Esophagus muscularis mucosa (tissue), 4 donors: ENCODE data around the gene FAM222A. TPM values are rescaled to one million over a fixed set of nuclear protein-coding genes. Genes with fewer than 3 reads are reported as not detected.

Experiments
- DNase-seq: peaks from one replicate; pipeline ENCODE4 v3.0.0-alpha.2; 2017; ENCODE audit errors: extremely low spot score
- H3K27ac ChIP-seq, 4 donors: fragments of 200-600 bp; sonication (generic); replicated peaks in 1 of 4; 1 replicate in 3 of 4; 2 replicates in 1 of 4; pipeline ENCODE4 v1.5.1; 2016 to 2019; ENCODE audit warnings: mild to moderate bottlenecking in 1 of 4
- H3K27me3 ChIP-seq, 4 donors: fragments of 200-600 bp; sonication (generic); one replicate each; pipeline versions ENCODE4 v1.5.1 to v1.6.0; 2016 to 2019
- H3K36me3 ChIP-seq, 4 donors: fragments of 200-600 bp; sonication (generic); one replicate each; pipeline ENCODE4 v1.5.1; 2016 to 2019
- H3K4me1 ChIP-seq, 4 donors: fragments of 200-600 bp; sonication (generic); one replicate each; pipeline ENCODE4 v1.5.1; 2016 to 2019
- H3K4me3 ChIP-seq, 4 donors: fragments of 200-600 bp; sonication (generic); 1 replicate in 2 of 4; 2 replicates in 2 of 4; pipeline ENCODE4 v1.5.1; 2016 to 2019; ENCODE audit warnings: mild to moderate bottlenecking in 4 of 4, moderate library complexity in 1 of 4
- H3K9me3 ChIP-seq, 4 donors: fragments of 200-600 bp; sonication (generic); 1 replicate in 3 of 4; 2 replicates in 1 of 4; pipeline ENCODE4 v1.5.1; 2016 to 2019
- CTCF ChIP-seq, 3 experiments: fragments of 200-600 bp in 2 of 3; fragments of 450-650 bp in 1 of 3; sonication (generic) in 2 of 3; IDR thresholded peaks; one replicate each; pipeline ENCODE4 v1.5.1; 2017 to 2019; ENCODE audit warnings: antibody characterized with exemption in 3 of 3, mild to moderate bottlenecking in 2 of 3, moderate library complexity in 1 of 3
- EP300 ChIP-seq: sonication (generic); formaldehyde crosslinking; IDR thresholded peaks from one replicate; pipeline ENCODE4 v1.6.1; 2017; ENCODE audit warnings: antibody characterized with exemption
- POLR2A ChIP-seq: fragments of 450-650 bp; IDR thresholded peaks from one replicate; pipeline ENCODE4 v1.6.1; 2017; ENCODE audit warnings: antibody characterized with exemption, moderate library complexity, mild to moderate bottlenecking, low read depth
- POLR2AphosphoS5 ChIP-seq, 2 donors: sonication (generic); formaldehyde crosslinking; IDR thresholded peaks; one replicate each; pipeline ENCODE4 v1.6.1; 2017; ENCODE audit warnings: antibody characterized with exemption in 2 of 2
- WGBS: methylation state at CpG from one replicate; pipeline ENCODE4 v1.1.5; 2018; 5-methylcytosine and 5-hydroxymethylcytosine counted together
- intact Hi-C: fragments of 100-400 bp; cut with DNase I; formaldehyde crosslinking; loops from one replicate; pipeline ENCODE4 v1.15.1; 2023
- total RNA-seq, 4 donors: library from RNA; depleted of rRNA; stranded (reverse); fragments of >200 nt; gene quantifications; one replicate each; pipeline versions ENCODE4 v1.1.0 to v1.2.1, GENCODE V29; 2016

Gene FAM222A
- total RNA-seq, 4 donors from 2014 or later, result 0.42 to 3.8 (median 3.2) TPM

- intact Hi-C loops, result no loop called here
- 89% methylated on average over 6 of the region's 6 CpGs for WGBS
- TF ChIP-seq POLR2A (no peak), POLR2AphosphoS5 (IDR thresholded peaks at IDR 0.05) (no peak)
Measured at GRCh38 chr12:109813810-109814416, 100.3 kb downstream of the FAM222A start.

GRCh38 chr12:109814600-109815150 lies 101.0 kb downstream of the FAM222A start:
- no peaks in the 10 kb centered on the region for H3K36me3 ChIP-seq
- no peak overlapping the region for H3K27ac ChIP-seq
- H3K4me3 ChIP-seq, result no peak overlapping the region
- intact Hi-C loops, result no loop called here
- TF ChIP-seq CTCF (IDR thresholded peaks at IDR 0.05), result no peak
- no peak for TF ChIP-seq EP300
- TF ChIP-seq POLR2A, result no peak
- no peak for TF ChIP-seq POLR2AphosphoS5 (IDR thresholded peaks at IDR 0.05)
- no peaks in the 10 kb centered on the region for H3K4me1 ChIP-seq
- H3K9me3 ChIP-seq, result no peaks in the 10 kb centered on the region
- peaks cover 0 to 58% (median 0%) of the 10 kb centered on the region in 4 donors for H3K27me3 ChIP-seq
- DNase-seq, result no peak
- 80% methylated on average over 7 of the region's 20 CpGs for WGBS

More at GRCh38 chr12:109813810-109814416, 100.3 kb downstream of the FAM222A start:
- no peak for DNase-seq
- no peak overlapping the region for H3K4me3 ChIP-seq
- H3K4me1 ChIP-seq, result no peaks in the 10 kb centered on the region
- H3K27me3 ChIP-seq, result peaks cover 0 to 52% (median 0%) of the 10 kb centered on the region in 4 donors
- H3K27ac ChIP-seq, result no peak overlapping the region
- H3K36me3 ChIP-seq, result no peaks in the 10 kb centered on the region
- H3K9me3 ChIP-seq, result no peaks in the 10 kb centered on the region

GRCh38 chr12:109815225-109815624 lies 101.6 kb downstream of the FAM222A start:
- no peak for DNase-seq
- Histone ChIP-seq H3K27me3 (peaks cover 0 to 58% (median 0%) of the 10 kb centered on the region in 4 donors), H3K4me3 (no peak overlapping the region), H3K27ac (no peak overlapping the region), H3K4me1 (no peaks in the 10 kb centered on the region), H3K36me3 (no peaks in the 10 kb centered on the region), H3K9me3 (no peaks in the 10 kb centered on the region)
- WGBS, result 95% methylated on average over 3 of the region's 4 CpGs
- intact Hi-C loops, result no loop called here
- no peak for TF ChIP-seq EP300
- no peak for TF ChIP-seq POLR2A
- TF ChIP-seq CTCF (IDR thresholded peaks at IDR 0.05), result no peak
- no peak for TF ChIP-seq POLR2AphosphoS5 (IDR thresholded peaks at IDR 0.05)

GRCh38 chr12:109815757-109816617 lies 102.4 kb downstream of the FAM222A start:
- no peaks in the 10 kb centered on the region for H3K4me1 ChIP-seq
- intact Hi-C loops, result no loop called here
- no peaks in the 10 kb centered on the region for H3K36me3 ChIP-seq
- H3K9me3 ChIP-seq, result no peaks in the 10 kb centered on the region
- no peak for TF ChIP-seq CTCF (IDR thresholded peaks at IDR 0.05)
- no peak for TF ChIP-seq EP300
- TF ChIP-seq POLR2AphosphoS5 (IDR thresholded peaks at IDR 0.05), result no peak
- no peak for TF ChIP-seq POLR2A
- no peak for DNase-seq
- H3K27ac ChIP-seq, result no peak overlapping the region
- WGBS, result 81% methylated on average over 10 of the region's 10 CpGs
- no peak overlapping the region for H3K4me3 ChIP-seq
- H3K27me3 ChIP-seq, result peaks cover 0 to 51% (median 0%) of the 10 kb centered on the region in 4 donors

GRCh38 chr12:109816870-109817269 lies 103.2 kb downstream of the FAM222A start:
- intact Hi-C loops, result no loop called here
- Histone ChIP-seq H3K9me3 (no peaks in the 10 kb centered on the region), H3K27ac (no peak overlapping the region), H3K4me1 (no peaks in the 10 kb centered on the region), H3K36me3 (no peaks in the 10 kb centered on the region), H3K27me3 (peaks cover 0 to 53% (median 0%) of the 10 kb centered on the region in 4 donors), H3K4me3 (no peak overlapping the region)
- WGBS, result 73% methylated on average over 7 of the region's 7 CpGs
- DNase-seq, result no peak
- no peak for TF ChIP-seq CTCF (IDR thresholded peaks at IDR 0.05)
- no peak for TF ChIP-seq EP300
- no peak for TF ChIP-seq POLR2A
- no peak for TF ChIP-seq POLR2AphosphoS5 (IDR thresholded peaks at IDR 0.05)
